Measurements from ENCODE around the gene DEK. TPM values are rescaled to one million over a fixed set of nuclear protein-coding genes. Genes with fewer than 3 reads are reported as not detected.
"Not testable (repeated sequence)": the region's sequence is repeated elsewhere in the genome, so short reads cannot be mapped to it uniquely, and the experiment has no call there.

DEK gene
- total and polyA plus RNA-seq, 4 donors: 35.2 to 87.6 (median 56.6) TPM

- 96 to 98% methylated on average over 5 to 9 of the region's 9 CpGs for WGBS, 2 donors
- not testable (repeated sequence) for H3K4me1 ChIP-seq (ENCODE audit: control insufficient read depth in 5 of 5, insufficient read depth in 5 of 5, low read length in 5 of 5); H3K27me3 ChIP-seq (ENCODE audit: control insufficient read depth in 3 of 3, insufficient read depth in 3 of 3, low read length in 2 of 3); H3K27ac ChIP-seq (ENCODE audit: low read depth in 1 of 2, low read length in 1 of 2); ATAC-seq (ENCODE audit: insufficient read depth, low FRiP score); H3K4me3 ChIP-seq; H3K9ac ChIP-seq (ENCODE audit: insufficient read depth in 1 of 2, low read length in 2 of 2); H3K9me3 ChIP-seq (ENCODE audit: control insufficient read depth in 4 of 4, insufficient read depth in 3 of 4, low read length in 3 of 4); DNase-seq
- peaks cover 14 to 25% (median 21%) of the 10 kb centered on the region in 4 donors for H3K36me3 ChIP-seq (ENCODE audit: control insufficient read depth in 4 of 4, insufficient read depth in 4 of 4, low read length in 4 of 4)
Observed at GRCh38 chr6:18227166-18227565, 37.2 kb downstream of the DEK start.

- ATAC-seq (ENCODE audit: insufficient read depth, low FRiP score); DNase-seq: not testable (repeated sequence)
- 76 to 94% methylated on average over 5 of the region's 5 CpGs for WGBS, 2 donors
Observed at GRCh38 chr6:18226451-18227105, 37.8 kb downstream of the DEK start.

GRCh38 chr6:18221288-18221615 is 43.1 kb downstream of the DEK start:
- no peak for ATAC-seq (ENCODE audit: insufficient read depth, low FRiP score)
- no peak for TF ChIP-seq CTCF (IDR thresholded peaks at IDR 0.05; ENCODE audit: control extremely low read depth, extremely low read depth)

More at GRCh38 chr6:18226451-18227105, 37.8 kb downstream of the DEK start:
- not testable (repeated sequence) for H3K9ac ChIP-seq (ENCODE audit: insufficient read depth in 1 of 2, low read length in 2 of 2); H3K9me3 ChIP-seq (ENCODE audit: control insufficient read depth in 4 of 4, insufficient read depth in 3 of 4, low read length in 3 of 4); H3K27ac ChIP-seq (ENCODE audit: low read depth in 1 of 2, low read length in 1 of 2); H3K4me3 ChIP-seq; H3K4me1 ChIP-seq (ENCODE audit: control insufficient read depth in 5 of 5, insufficient read depth in 5 of 5, low read length in 5 of 5); H3K27me3 ChIP-seq (ENCODE audit: control insufficient read depth in 3 of 3, insufficient read depth in 3 of 3, low read length in 2 of 3)
- H3K36me3 ChIP-seq (ENCODE audit: control insufficient read depth in 4 of 4, insufficient read depth in 4 of 4, low read length in 4 of 4): peaks cover 14 to 20% (median 19%) of the 10 kb centered on the region in 4 donors

GRCh38 chr6:18219591-18219990 is 44.7 kb downstream of the DEK start:
- H3K36me3 ChIP-seq (ENCODE audit: control insufficient read depth in 4 of 4, insufficient read depth in 4 of 4, low read length in 4 of 4): peaks cover 8 to 27% (median 16%) of the 10 kb centered on the region in 4 donors
- peaks cover 0 to 3% (median 0%) of the 10 kb centered on the region in 5 donors for H3K4me1 ChIP-seq (ENCODE audit: control insufficient read depth in 5 of 5, insufficient read depth in 5 of 5, low read length in 5 of 5)
- H3K9ac ChIP-seq (ENCODE audit: insufficient read depth in 1 of 2, low read length in 2 of 2): no peak overlapping the region
- TF ChIP-seq CTCF (IDR thresholded peaks at IDR 0.05; ENCODE audit: control extremely low read depth, extremely low read depth): no peak
- no peak for ATAC-seq (ENCODE audit: insufficient read depth, low FRiP score)
- H3K27ac ChIP-seq (ENCODE audit: low read depth in 1 of 2, low read length in 1 of 2): no peak overlapping the region
- no peaks in the 10 kb centered on the region for H3K27me3 ChIP-seq (ENCODE audit: control insufficient read depth in 3 of 3, insufficient read depth in 3 of 3, low read length in 2 of 3)
- no peak for DNase-seq
- H3K4me3 ChIP-seq: no peak overlapping the region
- WGBS, 2 donors: 71 to 85% methylated on average over 7 of the region's 7 CpGs
- no peaks in the 10 kb centered on the region for H3K9me3 ChIP-seq (ENCODE audit: control insufficient read depth in 4 of 4, insufficient read depth in 3 of 4, low read length in 3 of 4)

More at GRCh38 chr6:18221288-18221615, 43.1 kb downstream of the DEK start:
- Histone ChIP-seq H3K4me3 (no peak overlapping the region), H3K27me3 (ENCODE audit: control insufficient read depth in 3 of 3, insufficient read depth in 3 of 3, low read length in 2 of 3) (no peaks in the 10 kb centered on the region), H3K27ac (ENCODE audit: low read depth in 1 of 2, low read length in 1 of 2) (no peak overlapping the region), H3K4me1 (ENCODE audit: control insufficient read depth in 5 of 5, insufficient read depth in 5 of 5, low read length in 5 of 5) (peaks cover 0 to 3% (median 0%) of the 10 kb centered on the region in 5 donors), H3K9me3 (ENCODE audit: control insufficient read depth in 4 of 4, insufficient read depth in 3 of 4, low read length in 3 of 4) (no peaks in the 10 kb centered on the region), H3K9ac (ENCODE audit: insufficient read depth in 1 of 2, low read length in 2 of 2) (no peak overlapping the region), H3K36me3 (ENCODE audit: control insufficient read depth in 4 of 4, insufficient read depth in 4 of 4, low read length in 4 of 4) (peaks cover 5 to 20% (median 14%) of the 10 kb centered on the region in 4 donors)
- no peak for DNase-seq
- 90 to 91% methylated on average over 4 of the region's 4 CpGs for WGBS, 2 donors

Data from lung (tissue), 12 donors.